ENCODE results near the gene PFKM. TPM values are rescaled to one million over a fixed set of nuclear protein-coding genes. Genes with fewer than 3 reads are reported as not detected.
A peak's percentile ranks its signal among the peaks of the same experiment; 100 is the strongest.

Gene PFKM
- total and polyA plus RNA-seq, 9 of the 15 experiments (the other 6 are each of a cell fraction or from before 2014, with no cell fraction given): 16.5 to 39.9 (median 31.7) TPM

DNA sequence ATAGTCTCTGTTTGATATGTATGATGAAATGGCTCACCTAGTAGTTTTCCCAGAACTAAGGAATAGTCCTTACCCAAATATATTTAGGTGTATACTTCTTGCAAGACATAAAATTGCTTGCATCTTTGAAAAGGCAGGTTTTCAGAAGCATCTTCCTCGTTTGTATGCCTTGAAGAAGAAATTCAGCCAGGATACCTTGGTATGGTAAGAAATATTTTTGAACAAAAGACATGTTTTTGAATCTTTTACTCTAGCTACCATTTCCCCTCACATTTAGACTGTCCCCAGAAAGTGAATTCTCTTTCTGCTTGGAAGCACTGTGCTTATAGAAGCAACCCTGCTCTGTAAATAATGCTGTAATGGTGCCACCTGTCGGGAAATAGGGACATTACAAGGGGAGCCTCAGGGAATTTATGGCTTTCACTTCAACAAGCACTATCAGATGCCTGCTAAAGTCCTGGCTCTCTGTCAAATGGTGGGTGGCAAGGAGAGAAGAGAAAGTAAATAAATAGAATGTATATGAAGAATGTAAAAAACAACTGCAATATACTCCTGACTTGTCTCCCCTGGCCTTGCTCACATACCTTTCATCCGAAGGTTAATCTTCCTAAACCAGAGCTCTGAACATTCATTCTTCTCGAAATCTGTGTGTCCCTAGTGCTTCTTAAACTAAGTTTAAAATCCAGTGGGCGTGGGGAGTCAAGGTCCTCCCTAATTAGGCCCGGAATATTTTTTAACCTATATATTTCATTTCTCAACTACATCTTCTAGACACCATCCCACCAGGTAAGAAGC lies 70.4 kb downstream of the PFKM start:
- intact Hi-C loops (cut with micrococcal nuclease) (loop anchor here (1.0 to 5.0 kb wide), 5 partner anchors 26 to 428 kb away; no protein-coding TSS in a partner anchor), in situ Hi-C loops (cut with MboI) (no loop called here)
- 7% methylated on average over 6 of the region's 6 CpGs for WGBS (ENCODE audit: insufficient coverage, low coverage, missing lambda C conversion rate)
- H3K9me3 ChIP-seq (replicated peaks; ENCODE audit: control insufficient read depth, insufficient read depth, low read depth, low read length): no peaks in the 10 kb centered on the region
- no peak overlapping the region for H3K9ac ChIP-seq (ENCODE audit: insufficient read depth in 1 of 2, low read depth in 2 of 2, low read length in 2 of 2)
- BruUV-seq (replicated peaks): no TSS peak
- DNase-seq (ENCODE audit: extremely low read depth in 1 of 4, low spot score in 3 of 4) (peak; percentile 68 to 84 (median 68)), ATAC-seq (peak; percentile 87), FAIRE-seq (peak; percentile 92)
- no peak overlapping the region for H3K4me2 ChIP-seq (ENCODE audit: insufficient read depth, low read length)
- POLR2A ChIA-PET: interaction anchor here (0.5 to 1.2 kb wide), 4 partner anchors 9 to 240 kb away, joined by 3 to 4 read pairs (median 3); no protein-coding TSS in a partner anchor
- CTCF ChIA-PET (ENCODE audit: low intra/inter-chr PET ratio): interaction anchor here (0.5 to 1.5 kb wide), 10 partner anchors 8 to 482 kb away, joined by 3 to 4 read pairs (median 3); no protein-coding TSS in a partner anchor
- no peak overlapping the region for H3K27ac ChIP-seq (ENCODE audit: extremely low read depth, low read depth, low read length)
- peaks cover 0 to 1% of the 10 kb centered on the region in 2 experiments; a peak in 2 of 5 replicates for H3K4me1 ChIP-seq (replicated peaks in 1 of 2; ENCODE audit: control insufficient read depth in 2 of 2, insufficient read depth in 2 of 2, low read length in 2 of 2)
- no peak overlapping the region for H3K4me3 ChIP-seq
- no peak overlapping the region for H2AFZ ChIP-seq (ENCODE audit: low read depth, low read length)
- H3K79me2 ChIP-seq (ENCODE audit: control insufficient read depth, insufficient read depth, low read length): no peaks in the 10 kb centered on the region
- H3K36me3 ChIP-seq (ENCODE audit: control insufficient read depth, insufficient read depth, low read length): no peaks in the 10 kb centered on the region
- H4K20me1 ChIP-seq (replicated peaks; ENCODE audit: control insufficient read depth, insufficient read depth, low read length): no peaks in the 10 kb centered on the region
- peaks cover 3% of the 10 kb centered on the region for H3K9me1 ChIP-seq (ENCODE audit: control insufficient read depth, insufficient read depth, low read length)
- H3K27me3 ChIP-seq (ENCODE audit: control insufficient read depth in 2 of 2, insufficient read depth in 2 of 2, low read length in 2 of 2): peaks cover 20 to 26% of the 10 kb centered on the region in 2 experiments; a peak in 4 of 5 replicates
- TF ChIP-seq REST (IDR thresholded peaks at IDR 0.05; ENCODE audit: borderline replicate concordance) (peak; percentile 70; the same call in 1 of the 2 replicates), REST (CRISPR knock-in tag; IDR thresholded peaks at IDR 0.05; ENCODE audit: low read depth) (no peak), CREB5 (CRISPR knock-in tag; IDR thresholded peaks at IDR 0.05) (no peak), RAD21 (CRISPR knock-in tag; conservative IDR thresholded peaks at IDR 0.05 in 1 of 2, IDR thresholded peaks at IDR 0.05 in 1 of 2) (peak; percentile 79 to 90), FOXO4 (CRISPR knock-in tag; IDR thresholded peaks at IDR 0.05) (no peak)
